NCI-H1930 (cell line): ENCODE measurements around the gene PGM5.

Experiments
- DNase-seq, 2 experiments: peaks; one replicate each; lab custom pipeline; 2025; lab: John Stamatoyannopoulos, UW

The PGM5 gene

DNA sequence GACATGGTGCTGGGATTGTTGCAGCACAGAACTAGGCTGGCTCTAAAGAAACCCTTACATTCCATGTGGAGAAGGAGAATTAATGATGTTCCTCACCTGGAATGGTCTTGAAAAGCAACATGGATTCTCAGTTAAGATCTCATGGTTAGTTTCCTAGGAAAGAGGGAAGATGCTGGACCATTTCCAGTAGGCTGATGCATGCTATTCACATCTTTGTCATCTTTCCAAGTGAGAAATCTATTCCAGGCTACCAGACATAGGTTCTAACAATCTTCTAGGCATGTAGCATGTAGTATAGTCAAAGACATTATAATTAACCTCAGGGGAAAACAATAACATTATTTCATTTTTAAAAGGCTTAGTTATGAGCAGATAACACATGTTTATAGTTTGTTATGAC is 139.9 kb downstream of the PGM5 start:
- no peak for DNase-seq

DNA sequence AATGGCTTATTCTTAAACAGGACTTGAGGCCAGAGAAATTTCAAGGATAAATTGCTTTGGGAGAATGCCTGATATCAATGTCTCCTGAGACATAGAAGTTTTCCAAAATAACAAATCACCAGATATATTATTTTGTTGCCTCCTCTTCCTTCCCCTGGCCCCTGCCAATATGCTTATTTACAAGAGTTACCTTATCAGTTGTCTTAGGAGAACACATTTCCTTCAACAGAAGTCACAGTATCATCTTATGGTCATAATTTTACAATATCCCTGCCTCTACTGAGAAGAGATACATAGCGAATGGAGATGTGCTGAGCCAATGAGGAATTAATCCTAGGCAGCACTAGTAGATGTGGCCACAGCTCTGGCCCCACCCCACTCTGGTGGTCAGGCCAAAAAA is 141.2 kb downstream of the PGM5 start:
- DNase-seq, result no peak

DNA sequence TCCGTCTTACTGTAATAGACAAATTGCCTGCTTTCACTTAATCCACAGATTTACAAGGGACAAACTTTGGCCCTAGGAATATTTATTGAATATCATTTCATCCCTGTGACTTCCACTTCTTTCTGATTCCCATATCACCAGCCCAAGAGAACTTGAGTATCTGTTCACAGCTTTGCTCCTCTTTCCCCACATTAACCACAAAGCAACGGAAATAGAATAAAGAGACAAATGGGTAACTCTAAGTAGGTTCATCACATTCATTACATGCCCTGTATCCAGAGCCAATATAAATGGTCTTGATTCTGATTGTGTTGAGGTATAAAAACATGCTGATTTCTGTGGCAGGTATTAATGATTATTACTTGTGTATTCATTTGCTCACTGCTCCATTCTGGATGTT is 142.4 kb downstream of the PGM5 start:
- no peak for DNase-seq

DNA sequence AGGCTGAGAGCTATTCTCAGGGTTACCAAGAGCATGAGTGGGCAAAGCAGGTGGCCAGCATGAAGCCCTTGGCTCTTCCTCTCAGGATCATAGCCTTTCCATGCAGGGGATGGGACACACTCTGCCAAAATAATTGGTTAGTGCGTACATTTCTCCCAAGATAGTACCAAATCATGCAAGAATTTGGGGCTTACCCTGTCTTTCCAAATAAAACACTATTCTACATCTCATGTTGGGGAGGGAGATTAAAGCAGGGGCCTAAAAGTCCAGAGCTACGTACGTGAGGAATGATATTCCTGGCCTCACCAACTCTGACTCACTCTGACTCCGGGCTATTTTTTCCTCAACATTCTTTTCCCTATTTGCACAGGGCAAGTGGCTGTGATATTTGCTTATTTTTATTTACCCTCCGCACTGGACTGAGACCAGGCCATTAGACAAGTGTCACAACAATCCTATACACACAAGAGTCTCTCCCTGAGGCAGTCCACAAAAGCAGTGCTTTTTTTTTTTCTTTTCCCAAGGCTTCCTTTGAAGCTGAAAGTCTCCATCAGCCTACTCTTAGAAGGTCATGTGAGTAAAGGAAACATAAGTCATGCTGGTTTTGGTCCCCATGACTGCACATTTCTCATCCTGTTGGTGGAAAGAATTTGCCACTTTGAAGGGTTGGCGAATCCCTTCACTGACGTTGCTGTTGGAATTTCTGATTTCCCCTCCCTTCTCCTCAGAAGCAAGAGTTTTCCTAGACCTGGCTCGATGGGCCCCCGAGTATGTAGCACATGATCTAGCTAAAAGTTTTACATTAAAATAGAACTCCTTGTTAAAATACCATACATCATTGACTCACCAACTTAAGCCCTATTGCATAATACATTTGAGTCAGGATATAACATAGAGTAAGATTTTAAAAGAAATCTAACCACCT is 144.3 kb downstream of the PGM5 start:
- DNase-seq, result no peak

DNA sequence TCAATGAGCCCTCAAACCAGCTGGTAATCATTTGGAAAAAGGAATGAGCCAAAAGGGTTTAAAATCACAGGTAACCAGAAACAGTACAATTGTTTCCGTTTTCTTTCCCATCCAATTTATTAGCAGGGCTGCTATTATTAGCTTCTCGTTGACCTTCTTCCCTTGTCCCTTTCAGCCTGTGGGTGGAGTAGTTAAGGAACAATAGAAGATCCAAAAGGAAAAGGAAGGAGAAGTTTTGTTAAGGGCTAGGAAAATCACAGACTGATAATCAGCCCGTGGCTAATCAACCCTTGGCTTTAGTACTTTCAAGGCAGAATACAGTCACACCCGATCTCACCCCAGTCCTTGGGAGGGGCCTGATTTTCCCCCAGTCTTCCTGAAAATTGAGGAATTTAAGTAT is 145.9 kb downstream of the PGM5 start:
- DNase-seq, result no peak

DNA sequence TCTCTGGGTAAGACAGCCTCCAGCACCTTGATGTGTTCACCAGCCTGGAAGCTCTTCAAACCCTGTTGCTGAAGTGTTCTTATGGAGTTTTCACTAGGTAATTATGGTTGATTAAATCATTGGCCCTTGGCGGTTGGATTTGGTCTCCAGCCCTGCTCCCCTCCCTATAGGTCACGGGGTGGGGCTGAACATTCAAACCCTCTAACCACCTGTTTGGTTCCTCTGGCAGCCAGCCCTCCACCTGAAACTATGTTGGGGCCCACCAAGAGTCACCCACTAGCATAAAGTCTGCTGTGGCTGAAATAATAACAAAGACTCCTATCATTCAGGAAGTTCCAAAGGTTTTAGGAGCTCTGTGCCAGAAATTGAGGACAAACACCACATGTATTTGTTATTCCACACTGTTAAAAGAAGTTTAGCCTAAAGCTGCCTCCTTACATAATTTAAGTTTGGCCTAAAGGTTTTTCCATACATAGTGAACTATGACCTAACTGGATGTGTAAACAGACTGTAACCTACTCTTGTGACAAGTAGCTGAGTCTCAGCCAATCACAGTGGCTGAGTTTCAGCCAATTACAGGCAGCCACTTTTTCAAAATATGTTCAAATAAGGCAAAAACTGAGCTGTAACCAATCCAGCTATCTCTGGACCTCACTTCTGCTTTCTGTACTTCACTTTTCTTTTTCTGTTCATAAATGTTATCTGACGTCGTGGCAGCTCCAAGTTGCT is 149.4 kb downstream of the PGM5 start:
- no peak for DNase-seq

DNA sequence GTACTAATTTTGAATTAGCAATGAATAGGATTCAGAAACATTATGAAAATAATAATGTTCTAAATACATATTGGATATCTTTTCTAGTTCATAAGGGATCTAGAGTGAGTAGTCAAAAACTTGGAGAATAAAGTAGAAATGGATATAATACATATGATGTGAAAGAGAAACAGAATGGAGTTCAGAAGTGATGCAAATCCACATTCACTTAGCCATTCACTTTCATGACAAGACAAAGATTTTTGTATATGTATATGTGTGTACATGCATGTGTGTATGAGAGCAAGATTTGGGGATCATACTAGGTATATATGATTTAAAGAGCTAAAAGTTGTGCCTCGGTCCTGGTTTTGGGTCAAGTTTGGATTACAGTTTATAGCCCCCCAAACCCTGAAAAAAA is 150.1 kb downstream of the PGM5 start:
- no peak for DNase-seq

DNA sequence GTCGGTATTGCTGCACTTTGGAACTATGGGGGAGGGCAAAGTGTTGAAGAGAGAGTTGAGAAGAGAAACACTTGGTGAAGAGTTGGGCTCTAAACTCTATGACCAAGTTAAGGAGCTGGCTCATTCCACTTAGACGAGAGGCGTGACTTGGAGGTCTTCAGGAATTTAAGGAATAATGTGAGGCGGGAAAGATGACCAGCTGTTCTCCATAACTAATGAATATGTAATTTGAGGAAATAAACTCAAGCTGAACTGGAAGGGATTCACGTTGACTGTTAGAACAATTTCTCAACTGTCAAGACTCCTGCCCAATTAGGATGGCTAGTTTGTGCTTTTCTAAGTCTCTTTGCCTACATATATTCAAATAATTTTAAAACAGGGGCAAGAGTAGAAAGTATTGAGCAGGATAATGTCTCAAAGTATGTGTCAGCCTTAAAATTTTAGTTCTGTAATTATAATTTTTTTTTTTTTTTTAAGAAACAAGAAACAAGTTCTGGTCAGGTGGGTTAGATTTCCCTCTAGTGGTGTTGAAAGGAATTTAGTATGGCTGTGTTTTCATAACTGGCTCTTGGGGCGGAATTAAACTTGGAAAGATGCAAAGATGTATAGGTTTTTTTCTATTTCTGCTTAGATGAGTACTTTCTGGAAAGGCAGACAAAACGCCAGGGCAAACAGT is 150.9 kb downstream of the PGM5 start:
- DNase-seq, result no peak

DNA sequence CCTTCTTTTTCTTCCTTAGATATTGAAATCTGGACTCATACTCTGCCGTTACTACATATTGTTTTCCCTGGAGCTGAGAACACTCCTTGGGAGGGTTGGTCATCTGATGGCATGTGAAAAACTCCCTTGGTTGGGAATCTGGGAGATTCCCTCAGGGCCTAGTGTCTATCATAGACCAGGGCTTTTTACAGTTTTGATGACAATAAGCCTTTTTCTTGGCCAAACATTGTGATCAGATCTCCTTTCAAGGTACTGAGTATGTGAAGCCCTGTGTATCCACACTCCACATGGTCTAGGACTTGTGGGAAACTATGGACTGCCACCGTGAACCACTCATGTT is 151.4 kb downstream of the PGM5 start:
- DNase-seq, result no peak

DNA sequence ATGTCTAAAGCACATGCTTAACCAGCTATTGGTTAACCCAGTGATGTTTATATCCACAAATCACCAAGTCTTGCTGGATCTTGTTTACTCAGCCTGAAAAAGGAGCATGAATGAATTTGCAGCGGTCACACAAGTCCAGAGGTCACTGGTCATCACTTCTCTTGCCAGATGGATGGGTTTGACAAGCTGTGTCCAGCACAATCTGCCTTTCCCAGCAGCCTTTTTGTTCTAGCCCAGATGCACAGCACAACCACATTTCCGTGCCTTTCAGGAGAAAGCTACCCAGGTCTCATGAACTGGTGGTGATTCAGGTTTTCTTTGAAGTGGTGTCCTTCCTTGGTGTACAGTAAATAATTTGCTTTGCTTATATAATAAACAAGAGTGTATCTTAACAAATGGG is 152.1 kb downstream of the PGM5 start:
- DNase-seq, result no peak

DNA sequence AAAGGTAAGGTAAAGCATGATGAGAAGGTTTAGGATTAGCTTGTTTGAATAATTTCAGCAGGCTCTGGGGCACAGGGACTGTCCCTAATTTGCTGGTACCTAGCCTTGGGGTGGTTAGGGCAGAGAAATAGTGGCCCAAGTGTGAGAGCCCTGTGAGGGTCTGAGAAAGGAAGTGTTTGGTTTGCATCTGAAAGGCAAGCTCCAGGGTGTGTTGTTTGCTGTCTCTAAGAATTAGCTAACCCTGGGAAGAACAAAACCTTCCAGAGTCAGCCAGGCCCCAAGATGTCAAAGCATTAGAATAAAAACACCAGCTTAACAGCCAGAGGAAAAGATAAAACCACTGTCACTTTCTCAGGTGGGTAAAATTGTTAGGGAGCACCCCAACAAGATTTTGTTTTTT is 153.3 kb downstream of the PGM5 start:
- no peak for DNase-seq

DNA sequence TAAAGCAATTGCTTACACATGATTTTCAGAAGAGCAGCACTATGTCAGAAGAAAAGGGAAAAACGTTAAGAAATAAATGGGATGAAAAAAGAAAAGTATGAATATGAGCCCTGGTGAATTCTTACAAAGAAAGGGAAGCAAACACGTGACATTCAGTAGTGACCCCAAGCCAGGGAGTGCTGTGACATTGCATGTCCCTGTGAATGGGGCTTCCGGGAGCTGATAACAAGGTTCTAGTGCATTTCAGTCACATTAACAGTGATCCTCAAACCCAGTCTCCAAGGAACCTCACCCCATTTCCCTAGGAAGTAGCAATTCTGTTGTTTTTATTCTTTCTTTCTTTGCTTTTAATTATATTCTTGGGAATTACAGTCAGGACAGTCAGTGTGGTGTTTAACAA is 157.0 kb downstream of the PGM5 start:
- DNase-seq, result no peak

DNA sequence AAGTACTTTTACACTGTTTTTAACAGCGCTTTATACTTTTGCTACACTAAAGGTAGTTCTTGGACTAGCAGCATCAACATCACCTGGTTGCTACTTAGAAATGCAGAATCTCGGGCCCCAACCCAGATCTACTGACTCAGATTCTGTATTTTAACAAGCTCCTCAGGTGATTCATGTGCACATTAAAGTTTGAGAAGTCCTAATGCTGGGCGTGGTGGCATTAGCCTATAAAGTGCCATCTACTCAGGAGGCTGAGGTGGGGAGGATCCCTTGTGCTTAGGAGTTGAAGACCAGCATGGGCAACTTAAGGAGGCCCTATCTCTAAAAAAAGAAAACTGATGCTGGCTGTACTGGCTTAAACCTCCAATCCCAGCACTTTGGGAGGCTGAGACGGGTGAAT is 157.6 kb downstream of the PGM5 start:
- no peak for DNase-seq

DNA sequence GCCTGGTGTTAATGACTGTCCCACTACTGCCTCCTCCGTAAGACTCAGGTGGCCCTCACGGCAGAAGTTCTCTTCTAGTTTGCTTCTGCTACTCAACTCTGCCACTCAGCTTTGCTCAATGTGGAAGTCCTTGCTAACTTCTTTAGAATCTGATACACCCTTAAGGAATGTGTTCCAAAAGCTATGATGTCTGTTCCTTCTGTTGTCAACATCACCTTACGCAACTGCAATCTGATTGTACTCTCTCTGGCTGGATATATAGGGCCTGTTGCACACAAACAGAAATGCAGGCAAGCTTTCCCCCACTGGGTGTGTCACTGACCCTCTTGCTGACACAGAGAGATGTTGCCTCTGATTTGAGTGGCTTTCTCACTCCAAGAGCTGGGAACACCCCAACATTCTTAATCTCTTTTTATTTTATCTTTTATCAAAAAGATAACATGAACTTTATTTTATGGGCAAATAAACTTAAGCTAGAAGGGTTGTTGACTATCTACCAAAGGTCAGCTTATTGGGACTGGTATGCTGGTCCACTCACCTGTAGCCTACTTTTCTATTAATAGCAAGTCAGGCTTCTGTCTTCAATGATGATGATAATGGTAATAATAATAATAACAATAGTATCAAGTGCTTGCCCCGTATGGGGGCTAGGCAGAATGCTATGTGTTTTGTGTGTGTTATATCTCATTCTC is 159.1 kb downstream of the PGM5 start:
- DNase-seq, result no peak

DNA sequence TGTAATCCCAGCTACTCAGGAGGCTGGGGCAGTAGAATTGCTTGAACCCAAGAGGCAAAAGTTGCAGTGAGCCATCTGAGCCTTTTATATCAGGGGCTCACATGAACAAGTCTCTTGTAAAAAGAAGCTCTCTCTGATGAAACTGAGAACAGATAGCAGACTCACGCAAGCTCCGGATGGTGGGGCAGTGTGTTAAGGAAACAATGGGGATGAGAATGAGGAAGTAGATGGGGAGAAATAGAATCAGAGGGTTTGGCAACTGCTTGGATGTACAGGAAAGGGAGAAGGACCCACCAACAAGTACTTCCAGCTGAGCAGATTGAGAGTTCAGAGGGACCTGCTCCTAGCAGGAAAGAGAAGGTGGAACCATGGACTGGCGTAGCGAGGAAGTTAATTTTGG is 165.7 kb downstream of the PGM5 start:
- no peak for DNase-seq

DNA sequence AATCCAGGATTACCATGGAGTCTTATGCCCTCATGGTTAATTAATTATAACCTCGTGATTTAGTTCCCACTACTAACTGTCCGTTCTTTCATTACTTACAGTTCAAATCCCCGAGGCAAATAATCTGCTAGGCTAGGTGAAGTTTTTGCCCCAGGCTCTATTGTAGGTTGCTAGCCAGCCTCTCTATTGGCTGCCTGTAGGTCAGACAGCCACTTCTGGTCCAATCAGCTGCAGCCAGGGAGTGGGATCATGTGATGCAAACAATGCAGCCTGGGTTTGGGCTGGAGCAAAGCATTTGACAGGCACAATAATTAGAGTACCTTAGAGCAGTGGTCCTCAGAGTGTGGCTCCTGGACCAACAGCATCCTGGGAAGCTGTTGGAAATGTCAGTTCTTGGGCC is 166.5 kb downstream of the PGM5 start:
- no peak for DNase-seq

DNA sequence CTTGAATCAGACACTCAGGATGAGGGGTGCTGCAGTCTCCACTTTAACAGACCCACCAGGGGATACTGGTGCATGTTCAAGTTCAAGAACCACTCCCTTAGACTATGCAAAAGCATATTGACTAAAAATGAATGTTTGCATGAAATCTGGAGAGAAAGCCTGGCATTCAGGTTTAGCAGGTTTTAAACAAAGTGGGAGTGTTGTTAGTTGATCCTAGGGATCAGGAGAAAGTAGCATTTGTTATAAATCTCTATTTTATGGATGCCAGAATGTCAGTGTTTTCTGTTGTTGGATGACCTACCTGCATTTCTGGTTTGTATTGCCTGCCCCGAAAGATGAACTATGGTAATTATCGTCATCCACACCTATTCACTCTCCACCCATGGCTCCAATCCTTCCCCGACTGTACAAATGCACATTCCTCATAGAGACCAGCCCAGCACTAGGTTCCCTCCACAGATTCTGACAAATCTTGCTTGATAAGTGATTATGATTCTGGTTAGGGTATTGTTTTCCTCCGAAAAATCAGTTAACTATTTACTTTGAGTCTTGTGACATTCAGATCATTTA is 167.0 kb downstream of the PGM5 start:
- DNase-seq, result no peak

DNA sequence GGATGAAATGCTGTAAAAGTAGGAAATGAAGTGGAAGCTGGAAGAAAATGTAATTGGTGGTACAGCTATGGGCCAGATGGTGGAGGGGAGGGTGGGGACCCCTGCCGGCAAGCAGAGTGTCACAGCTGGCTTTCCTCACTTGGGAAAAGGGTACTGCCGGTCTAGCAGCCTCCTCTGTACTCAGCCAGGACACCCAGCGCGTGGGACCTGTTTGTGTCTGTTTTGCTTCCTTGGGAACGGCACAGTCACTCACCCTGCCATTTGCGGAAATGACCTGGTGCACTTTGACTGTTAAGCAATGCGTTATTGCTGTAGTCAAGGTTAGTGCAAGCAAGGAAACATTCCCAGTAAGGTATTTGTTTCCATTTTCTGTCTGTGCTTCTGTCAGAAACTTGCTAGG is 174.2 kb downstream of the PGM5 start:
- DNase-seq, result no peak

DNA sequence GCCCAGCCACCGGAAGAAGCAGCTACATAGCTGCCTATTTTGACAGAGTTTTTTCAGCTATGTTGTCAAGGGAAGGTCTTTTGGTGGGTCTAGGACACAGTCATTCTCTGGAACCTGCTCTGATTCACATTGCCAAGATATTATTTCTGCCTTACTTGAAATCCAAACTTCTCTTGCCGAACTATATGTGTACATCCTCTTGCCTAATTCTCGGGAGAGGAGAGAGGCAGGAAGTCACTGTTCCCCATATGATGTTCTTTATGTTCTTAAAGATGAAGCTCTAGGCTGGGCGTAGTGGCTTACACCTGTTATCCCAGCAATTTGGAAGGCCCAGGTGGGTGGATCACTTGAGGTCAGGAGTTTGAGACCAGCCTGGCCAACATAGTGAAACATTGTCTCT is 175.7 kb downstream of the PGM5 start:
- no peak for DNase-seq

DNA sequence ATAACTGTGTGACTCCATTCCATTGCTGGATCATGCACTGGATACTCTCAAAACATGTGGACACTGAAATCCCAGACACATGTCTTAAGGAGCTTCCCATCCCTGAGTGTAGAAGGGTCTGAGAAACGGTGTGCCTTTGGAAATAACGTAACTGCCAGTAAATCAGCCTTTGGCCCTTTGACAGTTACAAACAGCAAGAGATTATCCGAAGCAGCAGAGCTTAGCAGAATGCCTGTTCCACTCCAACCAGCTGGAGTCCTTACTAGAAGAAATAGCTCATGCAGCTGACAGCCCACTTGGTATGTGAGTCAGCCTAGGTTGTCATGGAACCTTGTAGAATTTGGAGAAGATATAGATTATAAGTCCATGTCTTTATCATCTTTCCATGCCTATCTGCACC is 177.3 kb downstream of the PGM5 start:
- no peak for DNase-seq

DNA sequence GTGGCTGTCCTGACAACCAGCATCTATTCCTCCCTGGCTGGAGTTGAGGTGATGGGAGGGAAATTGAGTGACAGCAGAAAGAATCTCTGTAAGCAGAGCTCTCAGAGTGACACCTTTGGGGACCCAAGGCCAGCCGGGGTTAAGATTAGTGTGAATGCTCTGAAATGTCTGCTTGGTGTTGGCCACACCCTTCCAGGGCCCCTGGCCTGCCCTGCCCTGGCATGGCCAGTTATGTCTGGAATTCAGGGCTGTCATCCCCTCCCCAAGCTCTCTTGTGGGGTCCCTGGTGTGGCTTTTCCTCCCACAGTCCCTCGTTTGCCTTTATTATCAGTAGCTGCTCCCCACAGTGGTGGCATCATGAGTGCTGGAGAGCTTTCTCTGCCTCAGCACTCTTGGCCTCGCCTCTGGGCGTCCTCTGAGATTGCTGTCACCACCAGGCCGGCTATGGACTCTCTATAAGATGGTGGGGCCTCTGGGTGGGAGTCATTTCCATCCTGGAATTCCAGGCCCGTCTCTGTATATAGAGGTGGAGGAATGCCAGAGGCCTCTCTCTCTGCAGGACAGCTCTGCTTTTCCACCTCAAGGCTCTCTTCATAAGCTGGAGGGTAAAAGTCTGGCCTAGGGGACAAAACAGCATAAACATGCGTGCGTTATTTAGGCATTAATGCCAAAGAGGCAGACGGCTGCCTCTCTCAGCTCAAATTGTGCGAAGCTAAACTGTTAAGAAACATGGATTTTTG is 180.6 kb downstream of the PGM5 start:
- DNase-seq, result no peak

DNA sequence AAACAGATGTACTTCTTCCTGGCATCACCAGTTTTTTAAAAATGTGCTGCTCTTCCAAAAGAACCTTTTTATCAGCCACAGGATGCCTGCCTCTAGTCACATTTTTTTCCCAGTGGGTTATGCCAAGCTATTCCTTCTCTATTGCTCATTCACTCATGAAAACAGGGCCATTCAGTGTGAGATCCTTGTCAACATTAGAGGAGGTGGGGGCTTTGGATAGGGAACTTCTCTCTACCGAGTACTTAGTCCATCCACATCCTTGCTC is 181.1 kb downstream of the PGM5 start:
- DNase-seq, result no peak
